Thoracic aorta (tissue), 2 donors: ENCODE measurements around the gene INTU. TPM values are rescaled to one million over a fixed set of nuclear protein-coding genes. Genes with fewer than 3 reads are reported as not detected.
"Not testable (repeated sequence)": the region's sequence is repeated elsewhere in the genome, so short reads cannot be mapped to it uniquely, and the experiment has no call there.

Experiments
- ATAC-seq: fragments of 150-250 bp; one replicate; pipeline ENCODE4 v1.8.0; 2017; ENCODE audit warnings: low read depth; ENCODE audit not compliant: insufficient number of reproducible peaks, low FRiP score
- DNase-seq: peaks from one replicate; pipeline ENCODE4 v3.0.0-alpha.2; 2020; ENCODE audit warnings: low spot score
- H3K27ac ChIP-seq, 2 donors: fragments of 200-600 bp; sonication (generic); 1 replicate in 1 of 2; 2 replicates in 1 of 2; pipeline ENCODE4 v1.5.1; 2016; ENCODE audit warnings: mild to moderate bottlenecking in 2 of 2, moderate library complexity in 2 of 2
- H3K27me3 ChIP-seq: fragments of 200-600 bp; sonication (generic); replicated peaks from 2 replicates; pipeline ENCODE4 v1.6.0; 2016; ENCODE audit warnings: mild to moderate bottlenecking; ENCODE audit not compliant: insufficient read depth
- H3K36me3 ChIP-seq: fragments of 200-600 bp; sonication (generic); one replicate; pipeline ENCODE4 v1.5.1; 2016
- H3K4me1 ChIP-seq, 2 donors: fragments of 200-600 bp; sonication (generic); 1 replicate in 1 of 2; 2 replicates in 1 of 2; pipeline versions ENCODE4 v1.5.1 to v1.6.0; 2016; ENCODE audit warnings: low read depth in 2 of 2, mild to moderate bottlenecking in 1 of 2; ENCODE audit not compliant: control insufficient read depth in 1 of 2
- H3K4me3 ChIP-seq: fragments of 200-600 bp; sonication (generic); 2 replicates; pipeline ENCODE4 v1.5.1; 2016; ENCODE audit warnings: mild to moderate bottlenecking
- H3K9me3 ChIP-seq: fragments of 200-600 bp; sonication (generic); 2 replicates; pipeline ENCODE4 v1.5.1; 2016
- total RNA-seq, 2 donors: library from RNA; depleted of rRNA; stranded (reverse); fragments of >200 nt; gene quantifications; one replicate each; pipeline versions ENCODE4 v1.1.0 to v1.2.3, GENCODE V29; 2016
- TF ChIP-seq, protein P1 (sequence below): fragments of 200-600 bp; sonication (generic); IDR thresholded peaks from one replicate; pipeline ENCODE4 v1.5.1; 2019; ENCODE audit warnings: antibody characterized with exemption

INTU gene
- total RNA-seq, 2 donors from 2014 or later = 11.0 to 16.6 TPM

DNA sequence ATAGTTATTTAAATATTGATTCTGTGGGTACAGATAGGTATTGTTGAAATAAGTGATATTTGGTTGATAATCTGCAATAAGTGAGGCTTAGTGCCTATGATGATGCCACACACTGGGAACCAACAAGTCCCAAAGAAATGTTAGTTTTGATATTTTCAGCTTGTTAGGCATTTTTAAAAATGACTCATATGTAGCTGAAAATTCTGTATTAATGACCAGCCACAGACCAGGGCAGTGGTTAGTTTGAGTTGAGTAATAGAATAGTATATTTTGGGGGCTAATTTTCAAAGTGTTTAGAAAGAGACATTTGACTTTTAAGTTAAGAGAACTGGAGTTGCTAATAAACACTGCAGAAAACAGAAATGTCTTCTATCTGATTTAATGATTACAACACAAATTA, 9.4 kb downstream of the INTU start:
- Histone ChIP-seq H3K4me3 (peak overlapping the region; percentile 32), H3K36me3 (no peaks in the 10 kb centered on the region), H3K27ac (peak overlapping the region; percentile 6 to 25), H3K4me1 (peaks cover 0 to 35% of the 10 kb centered on the region in 2 donors), H3K9me3 (no peaks in the 10 kb centered on the region), H3K27me3 (no peaks in the 10 kb centered on the region)
- TF ChIP-seq, protein P1, sequence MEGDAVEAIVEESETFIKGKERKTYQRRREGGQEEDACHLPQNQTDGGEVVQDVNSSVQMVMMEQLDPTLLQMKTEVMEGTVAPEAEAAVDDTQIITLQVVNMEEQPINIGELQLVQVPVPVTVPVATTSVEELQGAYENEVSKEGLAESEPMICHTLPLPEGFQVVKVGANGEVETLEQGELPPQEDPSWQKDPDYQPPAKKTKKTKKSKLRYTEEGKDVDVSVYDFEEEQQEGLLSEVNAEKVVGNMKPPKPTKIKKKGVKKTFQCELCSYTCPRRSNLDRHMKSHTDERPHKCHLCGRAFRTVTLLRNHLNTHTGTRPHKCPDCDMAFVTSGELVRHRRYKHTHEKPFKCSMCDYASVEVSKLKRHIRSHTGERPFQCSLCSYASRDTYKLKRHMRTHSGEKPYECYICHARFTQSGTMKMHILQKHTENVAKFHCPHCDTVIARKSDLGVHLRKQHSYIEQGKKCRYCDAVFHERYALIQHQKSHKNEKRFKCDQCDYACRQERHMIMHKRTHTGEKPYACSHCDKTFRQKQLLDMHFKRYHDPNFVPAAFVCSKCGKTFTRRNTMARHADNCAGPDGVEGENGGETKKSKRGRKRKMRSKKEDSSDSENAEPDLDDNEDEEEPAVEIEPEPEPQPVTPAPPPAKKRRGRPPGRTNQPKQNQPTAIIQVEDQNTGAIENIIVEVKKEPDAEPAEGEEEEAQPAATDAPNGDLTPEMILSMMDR = no peak
- DNase-seq (no peak), ATAC-seq (peak; percentile 66)

GRCh38 chr4:127643791-127644190, 11.0 kb downstream of the INTU start:
- Histone ChIP-seq H3K4me3 (no peak overlapping the region), H3K27me3 (no peaks in the 10 kb centered on the region), H3K4me1 (peaks cover 0 to 35% of the 10 kb centered on the region in 2 donors), H3K27ac (peak overlapping the region in 1 of 2 donors; percentile 1), H3K9me3 (no peaks in the 10 kb centered on the region), H3K36me3 (no peaks in the 10 kb centered on the region)
- no peak for DNase-seq
- TF ChIP-seq, protein P1 = no peak
- ATAC-seq = no peak

DNA sequence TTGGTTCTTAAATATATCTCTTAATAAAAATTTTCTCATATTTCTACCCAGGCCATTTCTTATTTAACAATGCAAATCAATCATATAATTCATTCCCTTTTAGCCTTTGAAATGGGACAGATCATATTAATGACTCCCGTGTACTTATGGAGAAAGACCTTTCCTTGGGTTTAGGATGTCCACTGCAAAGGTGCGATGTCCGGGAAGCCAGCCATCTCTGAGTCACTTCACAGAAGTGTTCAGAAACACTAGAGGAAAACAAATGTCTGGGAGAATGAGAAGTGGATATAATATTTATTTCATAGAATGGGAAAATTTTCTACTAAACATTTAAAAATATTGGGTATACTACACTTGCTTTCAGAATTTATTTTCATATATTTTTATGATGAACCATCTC, 15.3 kb downstream of the INTU start:
- Histone ChIP-seq H3K9me3 (no peaks in the 10 kb centered on the region), H3K36me3 (no peaks in the 10 kb centered on the region), H3K4me1 (peaks cover 0 to 17% of the 10 kb centered on the region in 2 donors), H3K27ac (no peak overlapping the region), H3K4me3 (no peak overlapping the region), H3K27me3 (no peaks in the 10 kb centered on the region)
- DNase-seq (no peak), ATAC-seq (no peak)
- TF ChIP-seq, protein P1 = no peak

GRCh38 chr4:127655590-127655989, 22.8 kb downstream of the INTU start:
- H3K9me3 ChIP-seq, H3K27ac ChIP-seq, ATAC-seq: not testable (repeated sequence)

DNA sequence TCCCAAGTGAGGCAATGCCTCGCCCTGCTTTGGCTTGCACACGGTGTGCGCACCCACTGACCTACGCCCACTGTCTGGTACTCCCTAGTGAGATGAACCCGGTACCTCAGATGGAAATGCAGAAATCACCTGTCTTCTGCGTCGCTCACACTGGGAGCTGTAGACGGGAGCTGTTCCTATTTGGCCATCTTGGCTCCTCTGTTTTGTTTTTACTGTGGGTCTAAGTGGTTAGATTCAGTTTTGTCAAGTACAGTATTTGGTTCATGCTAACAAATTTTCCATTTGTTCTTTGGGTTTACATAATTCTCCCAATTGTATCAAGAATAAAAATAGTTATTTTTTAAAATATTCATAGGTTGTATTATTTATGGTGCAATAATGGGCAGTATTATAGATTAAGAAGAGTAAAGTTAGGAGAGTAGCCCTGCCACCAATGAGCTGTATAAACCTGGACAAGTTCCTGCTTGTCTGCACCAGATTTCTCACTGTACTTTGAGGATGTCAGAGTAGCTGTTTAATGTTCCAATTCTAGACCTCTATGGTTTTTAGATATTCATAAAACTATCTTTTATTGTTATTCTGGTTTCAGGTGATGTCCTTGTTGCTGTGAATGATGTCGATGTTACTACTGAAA, 23.4 kb downstream of the INTU start:
- no peaks in the 10 kb centered on the region for H3K27me3 ChIP-seq
- H3K27ac ChIP-seq = no peak overlapping the region
- ATAC-seq = no peak
- peaks cover 0 to 3% of the 10 kb centered on the region in 2 donors for H3K4me1 ChIP-seq
- H3K4me3 ChIP-seq = no peak overlapping the region
- no peaks in the 10 kb centered on the region for H3K9me3 ChIP-seq
- H3K36me3 ChIP-seq = no peaks in the 10 kb centered on the region
- TF ChIP-seq, protein P1 = no peak
- DNase-seq = no peak

More at GRCh38 chr4:127655590-127655989, 22.8 kb downstream of the INTU start:
- not testable (repeated sequence) for H3K27me3 ChIP-seq, H3K36me3 ChIP-seq, H3K4me1 ChIP-seq, DNase-seq, H3K4me3 ChIP-seq
